HG02759 (cell line): ENCODE results near the gene TUBB2B.

Experiments
- ATAC-seq: cut with Tn5 transposase; IDR thresholded peaks from one replicate; pipeline ENCODE4 v1.9.1; 2021; ENCODE audit warnings: mild to moderate bottlenecking, moderate library complexity; ENCODE audit not compliant: unreplicated experiment

TUBB2B gene

DNA sequence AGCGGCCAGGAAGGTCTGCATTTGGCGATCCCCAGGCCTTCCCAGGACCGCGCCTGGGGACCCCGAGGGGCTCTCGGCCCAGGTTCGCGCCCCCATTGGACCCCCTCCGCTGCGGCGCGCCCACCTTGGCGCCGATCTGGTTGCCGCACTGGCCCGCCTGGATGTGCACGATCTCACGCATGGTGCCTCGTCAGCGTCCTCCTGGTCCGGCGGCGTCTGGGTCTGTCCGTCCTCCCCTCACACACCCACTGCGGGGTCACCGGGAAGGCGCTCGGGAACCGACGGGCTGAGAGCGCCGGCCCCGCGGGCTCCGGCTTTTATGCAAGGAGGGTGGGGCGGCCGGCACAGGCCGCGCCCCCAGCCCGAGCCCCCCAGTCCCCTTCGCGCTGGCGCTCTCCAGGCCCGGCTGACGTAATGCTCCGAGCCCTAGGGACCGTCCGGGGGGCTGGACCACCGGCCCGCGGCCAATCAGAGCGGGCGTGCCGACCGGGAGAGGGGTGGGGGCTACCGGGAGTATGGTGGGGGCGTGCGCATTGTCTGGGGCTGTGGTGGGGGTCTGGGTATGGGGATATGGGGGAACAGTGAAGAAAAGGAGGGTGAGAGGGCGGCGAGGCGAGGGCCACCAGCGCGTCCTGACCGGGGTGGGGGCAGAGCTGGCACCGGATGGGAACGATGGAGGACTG lies at the start of gene TUBB2B:
Gene TUBB2B (minus strand): TSS at position 291 of the 683 bp plus-strand sequence. CDS start 110 bp downstream, at position 181.
- no peak for ATAC-seq

DNA sequence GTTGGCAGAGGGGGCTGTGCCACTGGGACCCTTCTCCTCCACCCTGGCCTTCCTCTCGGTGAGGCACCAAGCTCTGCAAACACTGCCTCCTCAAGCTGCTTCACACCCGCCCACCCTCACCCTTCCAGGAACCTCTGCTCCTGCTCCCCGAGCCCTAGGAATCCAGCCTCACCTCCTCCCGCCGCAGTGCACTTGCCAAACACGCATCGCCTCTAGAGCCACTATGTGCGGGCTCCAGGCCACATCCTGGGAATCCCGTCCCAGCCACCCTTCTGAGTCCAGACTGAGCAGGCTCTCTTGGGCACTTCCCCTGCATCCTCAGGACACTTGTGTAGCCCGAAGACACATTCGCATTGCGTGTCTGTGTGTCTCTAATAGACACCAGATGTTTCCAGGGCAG lies 49.8 kb upstream of the TUBB2B start:
- no peak for ATAC-seq

DNA sequence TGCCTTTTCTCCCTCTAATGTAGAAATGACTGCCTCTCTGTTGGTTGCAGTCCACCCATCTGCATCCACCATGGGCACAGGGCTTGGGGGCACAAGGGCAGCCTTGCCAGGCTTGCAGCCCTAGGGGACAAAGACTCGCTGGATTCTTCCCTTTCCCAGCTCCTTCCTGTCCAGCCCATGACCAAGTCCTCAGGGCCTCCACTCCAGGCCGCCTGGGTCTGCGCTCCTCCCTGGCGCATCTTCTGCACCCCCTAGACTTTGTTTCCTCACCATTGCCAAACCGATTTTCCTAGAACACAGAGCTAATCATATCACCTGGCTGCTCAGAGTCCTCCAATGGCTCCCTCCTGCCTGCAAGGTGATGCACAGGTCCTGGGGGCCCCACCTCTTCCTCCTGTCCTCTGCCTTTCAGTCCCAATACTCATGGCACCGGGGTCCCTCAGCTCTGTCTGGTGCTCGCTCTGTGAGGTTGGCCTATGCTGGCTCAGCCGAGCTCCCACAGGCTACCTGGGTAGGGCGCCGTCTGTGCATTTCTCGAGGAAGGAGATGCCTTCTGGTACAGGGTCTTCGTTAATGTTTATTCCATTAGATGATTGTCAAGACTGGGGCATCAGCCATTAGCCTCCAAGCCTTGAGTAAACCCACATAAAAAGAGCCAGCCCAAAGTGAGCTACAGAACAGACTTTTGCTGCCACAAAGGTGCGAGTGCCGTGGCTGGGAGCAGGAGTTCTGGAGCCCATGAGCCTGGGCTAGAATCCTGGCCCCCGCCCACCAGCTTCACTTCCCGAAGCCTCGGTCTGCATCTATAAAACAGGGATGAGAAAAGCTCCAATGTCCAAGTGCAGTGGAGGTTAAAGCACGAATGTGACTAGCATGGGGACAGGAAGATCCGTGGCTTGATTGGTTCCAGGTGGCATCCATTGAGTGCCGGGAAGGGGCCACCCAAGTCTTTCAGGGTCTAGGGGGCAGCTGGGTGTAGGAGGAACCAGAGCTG lies 49.0 kb upstream of the TUBB2B start:
- no peak for ATAC-seq

DNA sequence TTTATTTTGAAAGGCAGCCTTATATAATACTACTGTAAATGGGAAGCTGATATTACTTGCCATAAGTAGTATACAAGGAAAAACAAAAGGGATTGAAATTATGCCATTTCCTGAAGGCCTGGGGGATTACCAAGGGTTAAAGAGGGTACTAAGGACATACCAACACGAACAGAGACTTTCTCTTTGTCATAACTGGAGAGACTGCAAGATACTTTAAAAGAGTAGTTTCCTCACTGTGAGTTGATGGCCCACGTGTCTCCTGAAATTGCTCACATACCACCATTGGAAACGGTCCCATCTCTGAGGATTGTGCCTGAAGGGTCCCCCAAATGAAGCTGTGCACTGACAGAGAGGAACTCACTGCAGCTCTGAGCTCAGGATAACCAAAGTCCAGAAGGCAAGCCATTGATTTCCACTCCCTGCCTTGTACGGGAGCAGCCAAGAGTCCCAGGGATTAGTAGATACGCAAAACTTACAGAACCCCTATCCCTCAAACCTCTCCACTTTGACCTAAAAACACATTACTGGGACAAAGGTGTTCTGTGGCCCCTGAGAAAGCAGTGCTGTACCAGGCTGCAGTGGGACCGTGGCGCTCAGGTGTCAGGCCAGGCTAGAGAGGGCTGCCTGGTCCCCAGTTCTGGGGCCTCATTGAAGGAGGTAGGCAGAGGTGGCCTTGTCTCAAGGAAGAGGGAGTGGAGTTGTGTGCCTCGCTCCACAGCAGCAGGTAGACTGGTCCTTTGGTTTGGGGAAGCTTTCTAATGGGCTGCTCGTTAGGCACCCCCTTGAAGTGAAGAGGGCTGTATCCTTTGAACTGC lies 46.5 kb upstream of the TUBB2B start:
- ATAC-seq = no peak

DNA sequence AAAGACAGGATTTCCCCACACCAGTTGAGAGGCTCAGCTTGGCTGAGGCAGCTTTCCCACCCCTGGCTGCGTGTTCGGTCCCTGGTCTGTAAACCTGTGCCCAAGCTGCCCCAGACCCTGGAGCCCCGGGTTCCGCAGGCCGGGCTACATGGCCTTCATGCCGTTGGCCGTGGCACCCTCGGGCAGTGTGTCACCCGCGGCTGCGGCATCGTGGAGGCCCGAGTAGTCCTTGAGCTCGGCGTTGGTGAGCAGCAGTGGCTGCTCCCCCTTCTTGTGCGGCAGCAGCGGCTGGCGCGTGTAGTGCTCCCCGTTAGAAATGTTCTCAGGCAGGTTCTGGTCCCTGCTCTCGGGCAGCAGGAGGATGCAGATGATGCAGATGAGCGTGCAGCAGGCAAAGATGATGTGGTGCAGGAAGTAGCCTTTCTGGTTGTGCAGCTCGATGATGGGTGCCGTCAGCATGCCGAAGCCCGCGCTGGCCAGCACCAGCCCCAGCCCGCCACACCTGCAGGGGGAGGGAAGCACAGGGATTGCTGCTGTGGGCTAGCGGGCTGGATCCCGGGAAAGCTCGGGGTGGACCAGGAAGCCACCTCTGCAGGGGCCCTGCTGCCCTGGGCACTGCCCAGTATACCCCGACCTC lies 45.6 kb upstream of the TUBB2B start:
- ATAC-seq = no peak

DNA sequence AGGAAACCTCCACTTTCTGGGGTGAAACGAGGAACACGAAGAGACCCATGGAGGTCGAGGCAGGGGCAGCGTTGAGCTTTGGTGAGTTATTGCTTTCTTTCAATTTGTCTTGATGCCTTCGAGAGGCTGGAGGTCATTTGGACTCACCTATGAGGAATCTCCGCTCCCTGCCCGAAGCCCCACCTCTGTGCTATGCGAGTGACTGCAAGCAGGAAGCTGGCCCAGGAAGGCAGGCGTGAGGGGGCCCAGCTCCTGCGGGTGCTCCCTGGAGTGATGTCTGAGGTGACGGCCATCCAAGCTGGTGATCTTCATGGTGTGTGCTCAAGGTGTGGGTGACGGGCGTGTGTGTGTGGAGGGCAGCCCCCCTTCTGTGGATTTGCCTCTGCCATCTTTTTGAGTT lies 44.3 kb upstream of the TUBB2B start:
- no peak for ATAC-seq

DNA sequence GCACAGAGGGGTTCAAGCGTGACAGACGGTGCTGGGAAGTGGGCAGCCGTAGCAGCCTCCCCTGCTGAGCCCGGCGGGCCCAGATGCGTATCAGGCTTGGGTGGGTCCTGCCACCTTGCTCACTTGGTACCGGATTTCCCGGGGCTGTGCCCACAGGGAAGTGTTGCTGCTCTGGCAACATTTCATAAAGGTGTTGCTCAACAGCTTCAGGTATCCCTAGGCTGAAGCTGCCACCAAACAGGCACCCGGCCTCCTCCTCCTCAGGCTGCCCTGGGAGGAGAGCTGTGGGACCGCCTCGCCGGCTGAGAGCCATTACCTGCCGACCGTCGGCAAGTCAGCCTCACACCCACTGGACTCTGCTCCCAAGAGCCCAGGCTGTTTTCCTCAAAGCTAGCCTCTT lies 42.8 kb upstream of the TUBB2B start:
- no peak for ATAC-seq

DNA sequence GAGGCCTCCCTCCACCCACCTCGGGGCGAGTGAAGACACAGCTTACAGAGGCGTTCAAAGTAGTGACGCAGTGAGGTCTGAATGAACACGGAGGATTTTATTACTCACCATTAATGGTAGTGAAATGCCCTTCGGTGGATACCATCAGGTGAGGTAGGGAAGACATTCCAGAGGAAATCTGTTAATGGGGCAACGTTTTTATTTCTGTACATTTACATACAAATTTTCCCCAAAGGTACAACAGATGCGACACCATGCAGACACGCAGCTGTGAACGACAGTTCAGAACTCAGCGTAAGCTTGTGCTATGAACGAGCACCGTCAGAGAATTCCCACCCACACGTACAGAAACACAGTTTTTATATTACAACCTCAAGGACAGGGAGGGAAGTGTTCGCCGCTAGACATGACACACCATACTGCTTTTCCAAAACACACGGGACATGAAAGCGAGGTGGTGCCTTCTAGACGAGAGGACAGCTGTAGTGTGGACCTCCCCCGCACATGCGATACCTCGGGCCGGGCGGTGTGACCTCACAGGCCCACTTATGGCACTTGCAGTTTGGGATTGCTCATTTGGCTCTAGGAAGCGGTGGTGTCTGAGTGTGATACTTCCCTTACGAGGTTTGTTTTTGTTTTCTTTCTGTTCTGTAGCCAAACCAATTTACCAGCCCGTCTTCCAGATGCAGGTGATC lies 42.0 kb upstream of the TUBB2B start:
- ATAC-seq = no peak

DNA sequence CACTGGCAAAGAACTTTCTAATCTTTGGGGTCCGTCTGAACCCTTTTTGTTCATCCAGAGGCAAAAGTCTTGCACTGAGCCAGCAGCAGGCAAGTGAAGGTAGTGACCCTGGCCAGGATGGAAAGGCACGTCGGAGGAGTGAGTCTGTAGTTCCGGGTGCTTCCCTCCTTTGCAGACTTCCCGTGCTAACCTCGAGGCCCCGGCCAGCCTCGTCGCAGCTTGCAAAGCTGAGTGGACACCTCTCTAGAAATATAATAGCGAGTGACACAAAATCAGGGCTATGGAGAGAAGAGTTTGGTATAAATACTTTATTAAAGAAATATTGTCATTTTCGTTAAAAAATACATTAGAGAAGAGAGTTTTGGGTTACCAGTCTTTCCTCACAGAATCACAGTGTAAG lies 41.2 kb upstream of the TUBB2B start:
- no peak for ATAC-seq

DNA sequence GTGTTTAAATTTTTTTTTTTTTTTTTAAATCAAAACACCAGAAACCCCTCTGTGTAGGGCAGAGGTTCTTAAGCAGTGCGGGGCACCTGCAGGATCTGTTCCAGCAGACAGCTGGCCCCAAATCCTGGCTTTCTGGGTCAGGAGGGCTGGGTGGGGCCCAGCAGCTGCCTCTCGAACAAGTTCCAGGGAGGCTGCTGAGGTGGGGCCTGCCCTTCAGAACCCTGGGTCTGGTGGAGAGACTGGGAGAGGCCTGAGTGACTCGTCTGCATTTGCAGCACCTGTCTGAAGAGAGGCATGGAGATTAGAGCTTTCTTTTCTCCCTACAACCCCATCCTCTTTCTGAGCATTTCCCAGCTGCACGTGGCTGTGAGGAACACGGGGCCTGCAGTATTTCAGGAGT lies 39.7 kb upstream of the TUBB2B start:
- no peak for ATAC-seq

DNA sequence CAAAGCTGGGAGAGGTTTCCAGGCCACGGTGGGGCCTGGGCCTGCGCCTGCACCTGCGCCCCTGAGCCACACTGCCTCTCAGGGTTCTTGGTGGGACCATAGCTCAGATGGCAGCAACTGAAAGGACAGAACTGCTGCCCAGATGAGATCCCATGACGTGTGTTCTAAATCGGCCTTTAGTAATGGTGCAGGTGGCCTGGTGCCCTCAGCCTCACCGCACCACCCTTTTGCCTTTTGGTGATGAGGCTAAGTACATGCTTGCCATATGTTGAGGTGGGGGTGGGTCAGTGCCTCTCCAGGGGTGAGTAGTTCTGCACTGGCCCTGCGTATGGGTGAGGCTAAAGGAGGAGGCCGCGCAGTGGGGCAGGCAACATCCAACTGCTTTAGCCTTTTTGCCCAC lies 38.7 kb upstream of the TUBB2B start:
- no peak for ATAC-seq

DNA sequence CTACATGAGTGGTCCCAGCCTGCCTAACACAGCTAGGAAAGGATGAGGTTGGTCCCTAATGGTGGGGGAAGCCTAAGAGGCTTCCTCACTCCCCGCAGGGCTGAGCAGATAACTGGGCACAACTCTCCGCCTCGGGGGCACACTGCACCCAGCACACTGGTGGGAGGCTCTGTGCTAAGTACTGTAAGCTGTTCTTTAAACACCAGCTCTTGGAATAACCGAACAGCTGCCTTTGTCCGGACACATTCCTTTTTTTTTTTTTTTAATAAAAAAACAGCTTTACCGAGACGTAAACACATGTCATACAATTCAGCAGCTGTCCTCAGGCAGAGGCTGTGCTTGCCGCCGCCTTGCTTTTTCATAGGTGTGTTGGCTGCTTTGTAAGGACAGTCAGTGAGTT lies 38.2 kb upstream of the TUBB2B start:
- ATAC-seq = no peak

DNA sequence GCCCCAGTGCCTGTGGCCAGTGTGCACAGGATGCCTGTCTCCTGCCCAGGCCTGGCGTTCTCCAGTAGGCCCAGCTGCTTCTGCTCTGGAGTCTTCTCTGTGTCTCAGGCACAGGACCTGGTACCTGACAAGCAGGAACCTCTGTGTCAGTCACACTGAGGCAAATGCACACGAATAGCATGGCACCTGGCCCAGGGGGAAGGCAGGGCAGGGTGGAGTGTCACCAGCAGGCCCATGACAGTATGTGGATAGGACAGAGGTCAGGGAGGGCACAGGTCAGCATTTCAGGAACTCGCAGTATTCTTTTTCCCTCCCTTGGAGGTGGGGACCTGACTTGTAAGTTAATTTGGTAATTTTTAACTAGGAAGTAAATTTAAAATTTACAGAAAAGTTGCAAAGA lies 36.9 kb upstream of the TUBB2B start:
- ATAC-seq = no peak

DNA sequence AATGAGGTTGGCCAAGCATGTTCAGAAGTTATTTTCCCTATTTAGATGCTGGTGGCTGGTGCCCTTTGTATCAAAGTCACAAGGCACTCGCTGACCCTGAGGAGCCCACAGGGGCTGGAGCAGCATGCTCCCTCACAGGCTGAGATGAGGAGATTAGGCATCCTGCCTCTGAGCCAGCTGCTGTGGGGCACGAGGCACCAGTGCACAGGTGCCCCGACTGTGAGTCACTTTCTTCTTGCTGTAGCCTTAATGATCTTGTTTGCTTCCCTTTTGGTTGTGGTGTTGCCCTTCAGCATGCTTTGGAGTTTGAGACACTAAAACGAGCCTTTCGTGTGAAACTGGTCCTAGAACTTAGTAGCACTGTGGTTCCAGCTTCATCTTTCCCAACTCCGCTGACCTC lies 35.6 kb upstream of the TUBB2B start:
- no peak for ATAC-seq

DNA sequence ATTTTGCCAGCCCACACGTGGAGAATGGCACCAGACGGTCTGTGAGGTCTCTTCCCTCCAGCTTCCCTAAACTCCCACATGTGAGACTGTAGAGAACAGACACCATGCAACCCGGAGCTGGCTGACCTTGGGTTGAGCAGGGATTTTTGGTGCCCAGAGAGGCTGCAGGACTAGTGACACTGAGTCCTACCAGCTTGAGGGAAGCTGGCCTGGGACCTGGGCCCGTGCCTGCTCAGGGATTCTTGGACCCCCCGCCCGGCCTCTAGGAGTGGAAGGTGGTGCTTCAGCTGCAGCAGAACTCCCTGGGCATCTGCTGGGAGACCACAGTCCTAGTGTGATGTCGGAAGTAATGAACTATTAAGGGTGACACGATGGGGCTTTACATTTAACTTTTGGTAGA lies 34.5 kb upstream of the TUBB2B start:
- no peak for ATAC-seq

DNA sequence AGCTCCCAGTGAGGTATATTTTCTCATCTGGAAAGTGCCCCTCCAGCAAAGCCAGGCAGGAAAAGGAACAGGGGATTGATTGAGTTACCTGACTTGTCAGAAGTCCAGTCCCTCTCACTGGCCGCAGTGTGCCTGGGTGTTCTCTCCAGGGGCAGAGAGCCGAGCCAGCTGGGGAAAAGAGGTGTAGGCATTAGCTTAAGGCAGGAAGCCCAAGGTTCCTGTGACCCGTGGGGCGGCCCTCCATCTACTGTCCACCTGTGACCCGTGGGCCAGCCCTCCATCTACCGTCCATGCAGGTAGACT lies 34.0 kb upstream of the TUBB2B start:
- ATAC-seq = no peak

DNA sequence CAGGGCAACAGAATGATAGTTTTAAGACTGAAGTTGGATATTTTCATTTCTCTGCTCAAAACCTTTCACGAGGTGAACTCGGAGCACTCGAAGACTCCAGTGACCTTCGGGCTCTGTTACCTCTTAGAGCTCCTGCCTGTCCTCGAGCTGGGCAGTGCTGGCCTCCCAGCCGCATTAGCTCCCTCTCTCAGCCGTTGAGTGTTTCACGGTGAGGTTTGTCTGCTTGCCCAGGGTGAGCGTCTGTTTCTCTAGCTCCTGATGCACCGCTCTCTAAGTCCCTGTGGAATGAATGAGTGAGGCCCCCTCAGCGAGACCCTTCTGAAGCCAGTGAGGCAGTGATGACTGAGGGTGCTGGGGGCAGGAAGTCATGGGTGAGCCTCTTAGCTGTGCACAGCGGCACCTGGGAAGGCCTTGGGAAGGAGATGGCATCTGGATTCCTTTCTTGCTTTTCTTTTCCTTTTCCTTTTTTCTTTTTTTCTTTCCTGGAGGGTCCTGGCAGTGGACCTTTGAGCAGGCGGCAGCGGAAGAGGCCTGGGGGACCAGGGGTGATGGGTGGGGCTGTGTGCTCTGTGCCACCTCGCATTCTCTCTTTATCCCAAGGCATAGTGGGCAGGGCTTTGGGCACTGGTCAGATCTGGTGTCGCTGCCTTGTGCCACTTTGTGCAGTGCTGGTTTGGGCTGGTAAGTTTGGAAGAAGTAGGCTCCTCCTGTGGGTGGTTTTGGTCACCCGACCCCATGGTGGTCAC lies 33.5 kb upstream of the TUBB2B start:
- no peak for ATAC-seq

DNA sequence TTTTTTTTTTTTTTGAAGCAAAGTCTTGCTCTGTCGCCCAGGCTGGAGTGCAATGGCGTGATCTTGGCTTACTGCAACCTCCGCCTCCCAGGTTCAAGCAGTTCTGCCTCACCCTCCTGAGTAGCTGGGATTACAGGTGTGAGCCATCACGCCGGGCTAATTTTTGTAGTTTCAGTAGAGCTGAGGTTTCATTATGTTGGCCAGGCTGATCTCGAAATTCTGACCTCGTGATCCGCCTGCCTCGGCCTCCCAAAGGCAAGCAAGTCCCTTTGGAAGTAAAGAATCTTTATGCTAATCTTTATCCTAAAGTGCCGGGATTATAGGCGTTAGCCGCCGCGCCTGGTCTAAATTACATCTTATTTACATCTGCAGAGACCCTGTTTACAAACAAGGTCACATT lies 32.8 kb upstream of the TUBB2B start:
- ATAC-seq = no peak

DNA sequence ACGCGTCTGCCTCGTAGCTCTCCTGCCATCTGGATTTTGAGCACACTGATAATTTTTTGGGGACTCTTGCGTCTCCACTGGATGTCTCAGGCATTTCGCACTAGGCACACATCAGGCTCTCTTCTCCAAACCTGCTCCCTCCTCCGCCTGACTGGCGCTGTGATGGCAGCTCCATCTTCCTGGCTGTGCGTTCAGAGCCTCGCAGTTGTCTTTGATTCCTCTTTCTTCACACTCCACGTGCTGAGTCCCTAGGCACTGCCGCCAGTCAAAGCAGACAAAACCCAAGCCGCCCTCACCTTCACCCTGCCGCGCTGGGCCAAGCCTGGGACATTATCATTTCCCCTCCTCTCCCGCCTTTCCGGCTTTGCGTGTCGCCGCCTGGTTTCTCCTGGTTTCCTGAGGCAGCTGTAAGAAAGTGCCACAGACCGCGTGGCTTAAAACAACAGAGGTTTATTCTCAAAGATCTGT lies 32.1 kb upstream of the TUBB2B start:
- peak; percentile 31 for ATAC-seq
